TTC549 (cell line): ENCODE data around the gene ESYT1.

Source experiments
- FAIRE-seq: peaks from 2 replicates; lab custom pipeline; 2012; peaks lifted over from hg19 to GRCh38; lab: Jason Lieb, UNC

Gene ESYT1

GRCh38 chr12:56128670-56129205, 671 bp downstream of the ESYT1 start:
- no peak for FAIRE-seq

DNA sequence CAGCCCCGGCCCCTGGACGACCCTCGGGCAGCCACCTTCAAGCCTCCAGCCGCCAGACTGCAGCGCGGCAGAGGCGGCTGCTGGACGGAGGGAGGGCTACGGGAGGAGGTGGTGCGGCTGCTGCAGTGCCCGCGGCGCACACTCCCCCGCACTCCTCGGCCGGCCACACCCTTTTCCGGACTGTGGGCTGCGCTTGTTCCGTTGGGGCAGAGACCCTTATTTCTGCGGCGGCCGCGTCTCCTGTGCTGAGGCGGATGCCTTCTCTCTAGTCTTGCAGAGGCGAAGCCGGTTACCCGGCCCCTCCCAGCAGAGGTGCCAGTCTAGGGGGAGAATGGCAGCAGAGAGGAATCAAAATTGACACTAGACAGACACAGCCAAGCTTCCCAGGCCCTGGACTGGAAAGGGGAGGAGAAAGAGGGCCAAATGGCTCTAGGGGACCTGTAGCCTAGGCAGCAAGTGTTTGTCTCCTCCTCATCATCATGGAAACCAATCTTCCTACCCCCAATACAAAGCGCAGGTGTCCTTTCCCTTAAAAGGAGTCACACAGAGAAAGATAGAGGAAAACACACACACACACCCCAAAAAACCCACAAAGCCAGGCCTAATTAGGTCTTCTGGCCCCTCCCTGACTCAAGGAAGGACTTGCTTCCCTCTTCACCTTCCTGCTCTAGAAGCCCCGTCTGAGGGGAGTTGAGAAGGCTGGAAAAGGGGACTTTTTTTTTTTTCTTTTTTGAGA, 1.3 kb downstream of the ESYT1 start:
- no peak for FAIRE-seq

- FAIRE-seq = no peak
Observed at GRCh38 chr12:56129942-56130495, 2.0 kb downstream of the ESYT1 start.

DNA sequence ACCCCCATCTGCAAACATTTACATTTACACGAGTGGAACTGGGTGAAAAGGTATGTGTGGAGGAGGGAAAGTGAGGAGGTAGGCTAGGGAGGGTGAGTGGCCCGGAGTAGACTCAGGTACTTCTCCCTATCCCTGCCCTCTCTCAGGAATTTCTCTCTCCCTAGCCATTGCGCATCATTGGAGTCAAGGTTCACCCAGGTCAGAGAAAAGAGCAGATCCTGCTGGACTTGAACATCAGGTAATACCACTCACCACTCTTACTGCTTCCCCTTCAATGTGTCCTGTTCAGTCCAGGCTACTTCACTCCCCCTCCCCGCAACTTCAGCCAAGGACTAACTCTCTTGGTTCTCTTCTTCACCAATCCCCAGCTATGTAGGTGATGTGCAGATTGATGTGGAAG, 2.8 kb downstream of the ESYT1 start:
- FAIRE-seq = no peak

DNA sequence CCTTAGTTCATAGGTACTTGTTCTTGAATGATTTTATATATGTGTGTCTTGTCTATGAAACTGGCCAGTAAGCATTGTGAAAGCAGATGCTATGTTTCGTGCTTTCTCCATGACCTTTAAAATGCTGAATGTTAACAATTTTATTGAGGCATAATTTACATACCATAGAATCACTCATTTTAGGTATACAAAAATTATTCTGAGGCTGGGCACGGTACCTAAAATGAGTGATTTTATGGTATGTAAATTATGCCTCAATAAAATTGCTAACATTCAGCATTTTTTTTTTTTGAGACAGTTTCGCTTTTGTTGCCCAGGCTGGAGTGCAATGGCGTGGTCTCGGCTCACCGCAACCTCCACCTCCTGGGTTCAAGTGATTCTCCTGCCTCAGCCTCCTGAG, 6.8 kb downstream of the ESYT1 start:
- no peak for FAIRE-seq

DNA sequence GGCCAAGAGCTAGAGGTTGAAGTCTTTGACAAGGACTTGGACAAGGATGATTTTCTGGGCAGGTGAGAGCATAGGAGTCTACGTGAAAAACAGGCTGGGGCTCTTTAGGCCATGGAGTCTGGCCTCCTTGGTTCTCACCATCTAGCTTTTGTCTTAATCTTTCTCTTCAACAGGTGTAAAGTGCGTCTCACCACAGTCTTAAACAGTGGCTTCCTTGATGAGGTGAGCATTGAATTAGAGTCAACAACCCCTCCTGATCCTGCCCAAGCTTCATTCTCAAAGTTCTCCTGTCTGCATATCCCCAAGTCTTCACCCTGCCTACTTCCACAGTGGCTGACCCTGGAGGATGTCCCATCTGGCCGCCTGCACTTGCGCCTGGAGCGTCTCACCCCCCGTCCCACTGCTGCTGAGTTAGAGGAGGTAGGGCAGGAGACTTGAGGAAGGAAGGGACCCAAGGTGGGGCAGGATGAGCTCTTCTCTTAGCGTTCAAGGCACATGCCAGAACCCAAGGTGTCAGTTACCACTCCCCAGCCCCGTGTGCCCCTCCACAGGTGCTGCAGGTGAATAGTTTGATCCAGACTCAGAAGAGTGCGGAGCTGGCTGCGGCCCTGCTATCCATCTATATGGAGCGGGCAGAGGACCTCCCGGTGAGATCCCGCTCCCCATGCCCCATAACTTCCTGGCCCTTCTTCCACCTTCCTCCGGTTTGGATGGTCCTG, 9.9 kb downstream of the ESYT1 start:
- FAIRE-seq = no peak

GRCh38 chr12:56141946-56142784, 14.1 kb downstream of the ESYT1 start:
- FAIRE-seq = no peak

DNA sequence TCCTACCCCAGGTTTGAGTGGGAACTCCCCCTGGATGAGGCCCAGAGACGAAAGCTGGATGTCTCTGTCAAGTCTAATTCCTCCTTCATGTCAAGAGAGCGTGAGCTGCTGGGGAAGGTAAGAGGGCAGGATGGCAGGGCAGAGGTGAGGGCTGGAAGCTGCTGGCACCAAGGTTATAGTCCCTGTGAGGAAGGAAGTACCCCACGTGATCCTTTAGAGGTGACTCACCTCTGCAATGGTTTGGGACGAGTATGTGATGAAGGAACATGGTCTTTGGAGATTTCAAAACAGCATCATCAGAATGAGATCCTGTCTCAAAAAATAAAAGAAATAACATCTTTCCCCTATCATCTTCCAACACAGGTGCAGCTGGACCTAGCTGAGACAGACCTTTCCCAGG, 15.2 kb downstream of the ESYT1 start:
- FAIRE-seq = no peak

- FAIRE-seq = no peak
Observed at GRCh38 chr12:56143870-56144269, 15.8 kb downstream of the ESYT1 start.

- FAIRE-seq = no peak
Observed at GRCh38 chr12:56145217-56145616, 17.1 kb downstream of the ESYT1 start.

DNA sequence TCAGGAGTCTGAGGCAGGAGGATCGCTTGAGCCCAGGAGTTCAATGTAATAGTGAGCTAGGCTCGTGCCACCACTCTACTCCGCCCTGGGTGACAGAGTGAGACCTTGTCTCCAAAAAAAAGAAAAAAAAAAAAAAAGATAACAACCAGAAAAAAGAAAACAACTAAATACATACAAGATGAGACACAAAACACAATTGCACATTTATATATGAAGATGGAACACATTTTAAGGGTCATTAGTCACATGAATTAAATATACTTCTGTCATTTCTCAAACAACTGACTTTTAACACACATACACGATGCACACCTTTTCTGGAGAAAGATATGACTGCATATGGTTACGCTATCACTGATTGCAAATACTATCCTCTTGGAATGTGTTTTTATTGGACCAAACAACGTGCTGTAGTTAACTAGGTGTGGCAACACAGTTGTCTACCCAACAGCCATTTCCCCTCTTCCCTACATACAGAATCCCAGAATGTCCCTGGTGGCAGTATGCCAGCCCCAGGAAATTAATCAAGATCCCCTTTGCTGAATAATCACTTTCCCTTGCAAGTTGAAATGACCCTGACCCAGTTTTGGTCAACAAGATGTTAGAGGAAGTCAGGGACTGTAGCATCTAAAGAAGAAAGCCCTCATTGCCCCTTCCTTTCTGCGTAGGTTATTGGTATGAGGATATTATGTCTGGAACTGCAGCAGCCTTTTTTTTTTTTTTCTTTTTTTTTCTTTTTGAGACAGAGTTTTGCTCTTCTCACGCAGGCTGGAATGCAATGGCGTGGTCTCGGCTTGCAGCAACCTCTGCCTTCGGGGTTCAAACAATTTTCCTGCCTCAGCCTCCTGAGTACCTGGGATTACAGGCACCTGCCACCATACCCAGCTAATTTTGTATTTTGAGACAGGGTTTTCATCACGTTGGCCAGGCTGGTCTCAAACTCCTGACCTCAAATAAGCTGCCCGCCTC, 18.7 kb downstream of the ESYT1 start:
- no peak for FAIRE-seq

- FAIRE-seq = no peak
Observed at GRCh38 chr12:56150563-56150962, 22.5 kb downstream of the ESYT1 start.

GRCh38 chr12:56151672-56152131, 23.6 kb downstream of the ESYT1 start:
- no peak for FAIRE-seq

- FAIRE-seq = no peak
Observed at GRCh38 chr12:56152132-56152755, 24.2 kb downstream of the ESYT1 start, which contains the start of gene MYL6B. MYL6B (plus strand) TSS chr12:56152587; CDS start chr12:56153919, 1,332 bp downstream.

GRCh38 chr12:56152756-56153677, 24.9 kb downstream of the ESYT1 start:
- FAIRE-seq = no peak

- no peak for FAIRE-seq
Observed at GRCh38 chr12:56153678-56154065, 25.6 kb downstream of the ESYT1 start.

DNA sequence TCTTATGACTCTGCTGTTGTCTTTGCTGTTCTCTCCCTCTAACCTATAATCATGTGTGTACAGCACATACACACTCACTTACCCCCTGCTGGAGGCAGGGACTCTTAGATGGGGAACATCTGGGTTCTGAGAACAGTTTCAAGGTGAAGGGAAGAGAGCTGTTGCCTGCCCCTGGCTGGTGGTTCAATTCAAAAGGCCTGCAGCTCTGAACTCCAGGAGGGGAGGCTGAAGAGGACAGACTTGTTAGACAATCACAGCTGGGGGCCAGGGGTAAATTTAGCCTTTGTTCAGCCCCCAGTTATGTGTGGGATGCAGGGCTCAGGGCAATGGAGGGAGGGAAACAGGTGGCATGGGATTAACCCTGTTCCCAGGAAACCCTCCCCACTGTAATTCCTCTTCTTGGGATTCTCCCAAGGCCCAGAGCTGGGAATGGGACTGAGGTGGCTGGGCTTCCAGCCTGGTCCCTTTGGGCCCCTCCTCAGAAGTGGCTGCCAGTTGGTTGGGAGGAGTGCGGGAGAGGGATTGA, 26.2 kb downstream of the ESYT1 start:
- FAIRE-seq = no peak

GRCh38 chr12:56154818-56155217, 26.8 kb downstream of the ESYT1 start:
- no peak for FAIRE-seq

GRCh38 chr12:56155256-56155845, 27.3 kb downstream of the ESYT1 start:
- no peak for FAIRE-seq
